Stimulated activated CD4-positive, alpha-beta T cell treated with anti-CD3 and anti-CD28 coated beads, TNF-alpha, amount 100 ng/mL, for 48 hours (primary cell): ENCODE results near the gene SERP2.

ENCODE experiments used
- DNase-seq, 3 donors: peaks; one replicate each; pipeline ENCODE4 v3.0.0-alpha.2; 2020; ENCODE audit warnings: low read depth in 3 of 3

Gene SERP2

GRCh38 chr13:44435142-44435918 lies 61.7 kb downstream of the SERP2 start:
- peak; percentile 75 to 89 (median 80) for DNase-seq

DNA sequence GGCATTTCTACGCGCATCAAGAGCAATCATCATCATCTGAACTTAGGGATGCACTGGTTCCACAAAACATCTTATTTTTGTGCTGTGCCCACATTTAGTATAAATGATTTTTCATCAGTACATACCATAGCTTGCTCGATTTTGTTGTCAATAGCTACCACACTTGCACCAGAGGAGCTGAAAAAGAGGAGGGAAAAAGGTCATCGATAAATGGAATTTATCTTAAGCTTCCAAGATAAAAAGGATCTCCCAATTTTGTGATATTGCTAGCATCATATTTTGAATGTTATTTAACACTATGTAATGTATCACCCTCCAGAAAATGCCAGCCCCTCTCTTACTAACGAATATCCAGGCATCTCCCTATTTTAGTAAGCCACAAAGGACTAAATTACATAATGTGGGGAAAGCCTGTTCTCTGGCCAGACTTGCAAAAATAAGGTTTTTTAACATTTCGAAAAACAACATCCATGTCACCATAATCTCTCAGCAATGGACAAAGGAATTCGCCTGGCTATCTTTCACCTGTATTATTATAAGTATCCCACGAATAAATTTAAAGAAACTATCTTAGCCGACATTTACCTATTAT lies 62.4 kb downstream of the SERP2 start:
- DNase-seq = no peak

DNA sequence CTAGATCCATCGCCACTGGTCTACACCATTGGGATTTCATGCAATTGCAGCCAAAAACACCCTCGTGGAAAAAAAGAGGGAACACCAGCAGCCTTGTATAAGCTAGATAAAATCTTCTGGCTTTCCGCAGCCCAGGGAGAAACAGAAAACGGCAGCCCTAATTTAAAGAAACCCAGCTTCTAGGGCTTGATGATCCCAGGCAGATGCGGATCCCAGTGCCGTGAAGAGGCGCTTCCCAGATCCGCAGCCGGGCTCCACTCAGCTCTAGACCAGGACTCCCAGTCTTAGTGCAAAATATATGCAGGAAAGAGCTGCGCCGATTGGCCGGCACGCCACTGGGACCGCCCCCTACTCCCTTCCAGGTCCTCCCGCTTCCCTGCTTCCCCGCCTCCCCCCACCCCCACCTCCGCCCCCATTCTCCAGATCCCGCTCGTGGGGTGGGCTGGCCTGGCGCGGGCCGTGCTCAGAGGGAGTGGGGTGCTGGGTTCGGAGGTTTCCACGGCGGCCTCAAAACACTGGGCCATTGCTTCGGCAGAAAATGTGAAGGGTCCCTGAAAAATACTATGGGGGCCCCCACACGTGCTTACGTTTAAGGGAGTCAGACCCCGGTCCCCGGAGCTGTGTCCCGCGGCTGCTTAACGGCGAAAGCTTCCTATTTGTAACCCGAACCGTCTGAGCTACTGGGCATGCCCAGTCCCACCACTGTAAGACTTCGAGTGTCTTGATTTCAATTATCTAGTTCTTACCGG lies 63.1 kb downstream of the SERP2 start:
- DNase-seq = peak in 1 of 3 donors; percentile 9

DNA sequence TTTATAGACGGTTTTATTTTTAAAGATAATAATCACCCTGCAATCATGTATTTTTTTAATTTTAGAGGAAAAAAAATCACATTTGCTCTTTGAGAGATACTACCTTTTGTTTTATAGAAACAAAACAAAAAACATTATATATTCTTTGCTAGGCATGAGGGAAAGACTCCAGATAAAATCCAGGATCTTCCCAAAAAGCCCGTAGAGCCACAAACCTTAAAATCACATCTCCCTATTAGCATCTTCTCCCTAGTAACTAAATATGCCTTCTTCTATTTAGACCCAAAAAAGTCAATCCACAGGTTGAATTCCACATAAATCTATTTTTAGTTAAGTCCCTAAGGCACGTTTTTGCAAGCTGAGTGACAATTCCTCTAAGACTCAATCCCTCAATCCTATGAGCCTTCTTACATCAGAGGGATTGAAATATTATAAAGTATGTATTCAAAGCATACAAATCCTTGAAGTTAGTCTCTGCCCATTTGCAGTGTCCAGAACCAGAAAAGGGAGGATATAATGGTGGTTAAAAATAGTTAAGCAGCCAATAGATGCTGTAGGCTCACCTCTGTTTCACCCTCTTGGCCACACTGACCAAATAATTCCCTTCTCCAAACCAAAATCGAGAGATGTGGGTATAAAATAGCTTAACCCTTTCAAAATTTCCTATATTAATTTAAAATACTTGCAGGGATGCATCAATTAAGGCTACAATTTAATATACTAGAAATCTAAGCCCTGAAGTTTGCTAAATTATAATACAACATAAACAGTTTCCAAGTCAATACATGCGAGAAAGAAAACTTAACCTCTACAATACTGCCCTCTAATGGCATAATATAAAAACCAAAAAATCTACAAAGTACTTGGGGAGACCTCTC lies 64.0 kb downstream of the SERP2 start:
- no peak for DNase-seq

DNA sequence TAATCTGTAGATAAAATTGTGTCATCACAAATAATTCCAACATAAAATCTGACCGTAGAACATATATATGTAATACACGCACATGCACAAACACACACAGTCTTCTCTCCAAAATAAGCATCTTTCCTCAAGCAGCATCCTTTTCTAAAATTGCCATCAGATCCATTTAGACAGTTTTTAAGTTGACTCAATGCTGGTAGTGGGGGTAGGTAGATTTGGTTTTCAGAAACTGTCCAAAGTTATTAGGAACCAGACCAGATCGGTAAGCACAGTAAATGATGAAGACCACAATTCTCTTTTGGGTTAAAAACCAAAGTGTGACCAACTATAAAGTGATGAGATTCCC lies 64.6 kb downstream of the SERP2 start:
- no peak for DNase-seq

GRCh38 chr13:44439452-44440024 lies 65.9 kb downstream of the SERP2 start:
- no peak for DNase-seq

GRCh38 chr13:44440046-44440608 lies 66.5 kb downstream of the SERP2 start:
- no peak for DNase-seq
